ENCODE measurements around the gene ZC2HC1C. TPM values are rescaled to one million over a fixed set of nuclear protein-coding genes. Genes with fewer than 3 reads are reported as not detected.
"Not testable (repeated sequence)": the region's sequence is repeated elsewhere in the genome, so short reads cannot be mapped to it uniquely, and the experiment has no call there.

The ZC2HC1C gene
- total RNA-seq, 1 donor from 2014 or later = 1.9 TPM

DNA sequence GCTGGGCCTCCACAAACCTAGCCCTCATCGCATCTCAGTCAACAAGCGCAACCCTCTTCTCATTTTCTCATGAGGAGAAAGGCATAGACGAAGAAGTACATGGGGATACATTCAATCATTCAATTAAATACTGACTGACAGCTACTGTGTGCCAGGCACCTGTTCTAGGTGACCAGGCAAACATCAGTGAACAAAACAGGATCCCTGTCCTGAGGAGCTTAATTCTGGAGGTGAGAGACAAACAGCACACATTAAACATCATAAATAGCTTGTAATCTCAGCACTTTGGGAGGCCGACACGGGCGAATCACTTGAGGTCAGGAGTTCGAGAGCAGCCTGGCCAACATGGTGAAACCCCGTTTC is 5.3 kb upstream of the ZC2HC1C start:
- no peak for DNase-seq (ENCODE audit: low read depth)
- peak overlapping the region; percentile 89 for H3K4me3 ChIP-seq (ENCODE audit: low read depth, low read length)
- TF ChIP-seq, protein P1, sequence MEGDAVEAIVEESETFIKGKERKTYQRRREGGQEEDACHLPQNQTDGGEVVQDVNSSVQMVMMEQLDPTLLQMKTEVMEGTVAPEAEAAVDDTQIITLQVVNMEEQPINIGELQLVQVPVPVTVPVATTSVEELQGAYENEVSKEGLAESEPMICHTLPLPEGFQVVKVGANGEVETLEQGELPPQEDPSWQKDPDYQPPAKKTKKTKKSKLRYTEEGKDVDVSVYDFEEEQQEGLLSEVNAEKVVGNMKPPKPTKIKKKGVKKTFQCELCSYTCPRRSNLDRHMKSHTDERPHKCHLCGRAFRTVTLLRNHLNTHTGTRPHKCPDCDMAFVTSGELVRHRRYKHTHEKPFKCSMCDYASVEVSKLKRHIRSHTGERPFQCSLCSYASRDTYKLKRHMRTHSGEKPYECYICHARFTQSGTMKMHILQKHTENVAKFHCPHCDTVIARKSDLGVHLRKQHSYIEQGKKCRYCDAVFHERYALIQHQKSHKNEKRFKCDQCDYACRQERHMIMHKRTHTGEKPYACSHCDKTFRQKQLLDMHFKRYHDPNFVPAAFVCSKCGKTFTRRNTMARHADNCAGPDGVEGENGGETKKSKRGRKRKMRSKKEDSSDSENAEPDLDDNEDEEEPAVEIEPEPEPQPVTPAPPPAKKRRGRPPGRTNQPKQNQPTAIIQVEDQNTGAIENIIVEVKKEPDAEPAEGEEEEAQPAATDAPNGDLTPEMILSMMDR (conservative IDR thresholded peaks at IDR 0.05; ENCODE audit: low read depth, low read length) = no peak

DNA sequence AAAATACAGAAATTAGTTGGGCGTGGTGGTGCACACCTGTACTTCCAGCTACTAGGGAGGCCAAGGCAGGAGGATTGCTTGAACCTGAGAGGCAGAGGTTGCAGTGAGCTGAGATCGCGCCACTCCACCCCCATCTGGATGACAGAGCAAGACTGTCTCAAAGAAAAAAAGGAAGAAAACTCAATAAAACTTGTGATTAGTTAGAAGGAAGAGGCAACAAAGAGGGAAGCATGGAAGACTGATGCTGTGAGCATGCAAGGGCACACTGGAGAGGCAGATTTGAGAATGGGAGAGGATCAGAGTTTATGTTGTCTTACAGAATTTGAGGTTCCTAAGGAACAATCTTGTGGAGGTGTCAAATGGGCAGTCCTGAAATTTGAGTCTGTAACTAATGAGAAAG is 2.8 kb upstream of the ZC2HC1C start:
- TF ChIP-seq, protein P1 (conservative IDR thresholded peaks at IDR 0.05; ENCODE audit: low read depth, low read length) = no peak
- no peak for DNase-seq (ENCODE audit: low read depth)
- H3K4me3 ChIP-seq (ENCODE audit: low read depth, low read length) = no peak overlapping the region

DNA sequence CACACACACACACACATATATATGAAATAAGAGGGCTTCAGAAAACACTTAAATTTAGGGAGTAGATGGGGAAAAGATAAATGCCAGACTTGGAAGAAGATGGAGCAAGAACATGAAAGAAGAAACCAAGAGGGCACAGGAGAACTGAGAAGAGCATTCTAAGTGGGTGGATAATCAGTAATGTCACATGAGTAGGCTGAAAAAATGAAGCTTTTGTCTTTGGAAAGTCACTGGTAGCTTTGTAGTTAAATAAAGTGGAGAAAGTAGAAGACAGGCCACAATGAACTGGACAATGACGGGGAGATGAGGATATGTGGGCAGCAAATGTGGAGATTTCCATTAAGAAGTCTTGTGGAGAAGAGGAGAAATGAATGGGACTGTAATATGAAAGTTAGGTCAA is 2.2 kb upstream of the ZC2HC1C start:
- TF ChIP-seq, protein P1 (conservative IDR thresholded peaks at IDR 0.05; ENCODE audit: low read depth, low read length) = no peak

DNA sequence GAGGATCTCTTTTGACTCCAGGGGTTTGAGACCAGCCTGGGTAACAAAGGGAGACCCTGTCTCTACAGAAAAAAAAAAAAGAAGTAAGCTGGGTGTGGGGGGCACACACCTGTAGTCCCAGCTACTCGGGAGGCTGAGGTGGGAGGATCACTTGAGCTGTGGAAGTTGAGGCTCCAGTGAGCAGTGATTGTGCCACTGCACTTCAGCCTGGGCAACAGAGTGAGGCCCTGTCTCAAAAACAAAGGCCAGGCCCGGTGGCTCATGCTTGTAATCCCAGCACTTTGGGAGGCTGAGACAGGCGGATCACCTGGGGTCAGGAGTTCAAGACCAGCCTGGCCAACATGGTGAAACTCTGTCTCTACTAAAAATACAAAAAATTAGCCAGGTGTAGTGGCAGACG is 1.7 kb upstream of the ZC2HC1C start:
- not testable (repeated sequence) for DNase-seq (ENCODE audit: low read depth)
- H3K4me3 ChIP-seq (ENCODE audit: low read depth, low read length) = peak overlapping the region; percentile 64

More for the DNA sequence above, 2.2 kb upstream of the ZC2HC1C start:
- H3K4me3 ChIP-seq (ENCODE audit: low read depth, low read length) = no peak overlapping the region
- DNase-seq (ENCODE audit: low read depth) = no peak

DNA sequence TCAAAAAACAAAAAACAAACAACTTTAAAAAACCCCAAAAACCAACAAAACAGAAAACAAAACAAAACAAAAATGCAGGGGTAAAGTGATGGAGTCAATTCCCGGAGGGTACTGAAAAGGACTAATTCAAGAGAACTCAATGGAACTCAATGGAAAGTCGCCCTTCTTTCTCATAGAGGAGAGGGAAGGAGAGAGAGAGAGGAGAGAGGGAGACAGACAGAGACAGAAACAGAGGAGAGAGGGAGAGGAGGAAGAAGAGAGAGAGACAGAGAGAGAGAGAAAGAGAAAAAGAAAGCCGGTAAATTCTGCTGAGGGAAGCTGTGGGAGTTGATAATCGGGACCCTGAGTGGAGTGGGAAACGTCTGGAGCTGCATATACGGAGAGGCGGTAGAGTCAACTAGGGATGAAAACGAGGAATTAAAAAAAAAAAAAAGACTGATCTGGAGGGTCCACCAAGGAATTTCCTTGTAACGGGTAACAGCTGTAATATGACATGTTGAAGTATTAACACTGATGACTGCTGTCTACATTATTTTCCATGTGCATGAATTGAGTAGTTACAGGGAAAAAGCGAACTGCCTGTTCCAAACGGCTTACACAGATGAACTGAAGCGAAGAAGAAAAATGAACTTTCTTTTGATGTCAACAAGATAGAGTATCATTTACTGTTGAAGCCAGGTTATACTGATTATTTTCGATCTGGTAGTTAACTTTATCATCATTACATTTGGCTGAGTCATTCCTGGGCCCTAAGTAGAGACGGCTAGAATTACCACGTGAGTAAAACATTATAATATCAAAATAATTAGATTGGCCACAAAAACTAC is 934 bp upstream of the ZC2HC1C start:
- no peak for DNase-seq (ENCODE audit: low read depth)
- peak overlapping the region; percentile 64 for H3K4me3 ChIP-seq (ENCODE audit: low read depth, low read length)
- TF ChIP-seq, protein P1 (conservative IDR thresholded peaks at IDR 0.05; ENCODE audit: low read depth, low read length) = no peak

DNA sequence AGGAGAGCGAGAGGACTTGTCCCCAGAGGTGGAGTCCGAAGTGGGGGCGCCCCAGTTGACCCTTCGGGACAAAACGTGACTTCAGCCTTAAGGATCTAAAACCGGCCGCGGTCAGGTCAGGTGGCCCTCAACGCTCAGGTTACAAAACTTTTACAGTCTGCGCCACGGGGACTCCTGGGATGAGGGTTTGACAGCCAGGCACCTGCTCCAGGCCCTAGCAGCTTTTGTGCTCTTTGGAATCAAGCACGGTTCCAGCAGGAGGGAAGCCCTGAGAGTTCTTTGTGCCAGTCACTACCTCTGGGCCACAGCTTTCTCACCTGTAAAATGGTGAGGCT is 337 bp downstream of the ZC2HC1C start:
- DNase-seq (ENCODE audit: low read depth) = no peak
- peak overlapping the region; percentile 64 for H3K4me3 ChIP-seq (ENCODE audit: low read depth, low read length)
- TF ChIP-seq, protein P1 (conservative IDR thresholded peaks at IDR 0.05; ENCODE audit: low read depth, low read length) = no peak

DNA sequence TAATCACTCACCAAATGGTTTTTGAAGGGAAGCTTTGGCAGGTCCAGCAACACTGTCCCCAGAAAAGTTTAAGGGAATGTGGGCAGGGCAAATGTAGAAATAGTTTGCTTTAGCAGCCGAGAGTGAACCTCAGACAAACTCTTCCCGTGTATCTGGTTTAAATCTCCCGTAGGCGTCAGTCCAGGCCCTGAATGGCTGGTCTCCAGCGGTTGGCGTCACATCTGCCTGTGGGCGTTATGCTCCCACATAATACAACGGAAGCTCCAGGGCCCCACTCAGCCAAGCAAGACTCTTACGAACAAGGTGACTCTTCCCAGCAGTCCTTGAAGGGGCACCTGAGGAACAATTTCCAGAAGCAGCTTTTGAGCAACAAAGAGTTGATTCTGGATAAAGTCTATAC is 942 bp downstream of the ZC2HC1C start:
- TF ChIP-seq, protein P1 (conservative IDR thresholded peaks at IDR 0.05; ENCODE audit: low read depth, low read length) = no peak
- H3K4me3 ChIP-seq (ENCODE audit: low read depth, low read length) = peak overlapping the region; percentile 64
- DNase-seq (ENCODE audit: low read depth) = no peak

Measured in epithelial cell of proximal tubule (primary cell).